GM12874 (cell line): ENCODE results near the gene WDR1.

Experiments used
- CTCF ChIP-seq: IDR thresholded peaks from 2 replicates; pipeline ENCODE4 v1.5.1; 2011; ENCODE audit warnings: low read depth, mild to moderate bottlenecking, control low read depth, low read length, moderate library complexity; ENCODE audit not compliant: insufficient read depth

Gene WDR1

DNA sequence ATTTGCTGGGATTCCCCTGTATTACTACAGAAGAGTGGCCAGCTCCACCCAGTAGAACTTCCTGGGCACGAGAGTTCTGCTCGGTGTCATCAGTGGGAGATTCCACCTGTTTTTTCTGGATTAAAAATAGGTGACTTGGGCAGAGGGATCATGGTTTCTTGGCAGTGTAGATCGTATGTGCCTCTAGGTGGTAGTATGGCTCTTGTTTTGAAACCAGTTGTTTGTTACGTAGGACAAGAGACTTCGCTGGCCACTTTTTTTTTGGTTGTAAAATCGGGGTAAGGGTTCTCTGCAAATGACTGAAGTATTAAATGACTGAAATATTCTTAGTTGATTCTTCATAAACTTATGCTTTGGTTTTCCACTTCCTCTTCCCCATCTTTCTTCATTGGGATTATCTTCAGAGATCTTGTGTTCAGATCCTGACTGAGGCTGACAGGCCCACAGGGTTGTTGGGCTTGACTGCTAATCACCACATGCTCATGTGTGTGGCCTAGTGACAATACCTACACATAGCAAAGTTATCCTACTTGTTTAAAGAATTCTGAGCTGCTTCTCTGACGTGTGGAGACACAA is 43.8 kb upstream of the WDR1 start:
- TF ChIP-seq CTCF = no peak

- no peak for TF ChIP-seq CTCF
Measured at GRCh38 chr4:10159671-10160070, 43.1 kb upstream of the WDR1 start.

GRCh38 chr4:10158333-10158942 is 41.8 kb upstream of the WDR1 start:
- no peak for TF ChIP-seq CTCF

GRCh38 chr4:10157478-10158332 is 41.1 kb upstream of the WDR1 start:
- TF ChIP-seq CTCF = peak; percentile 73

DNA sequence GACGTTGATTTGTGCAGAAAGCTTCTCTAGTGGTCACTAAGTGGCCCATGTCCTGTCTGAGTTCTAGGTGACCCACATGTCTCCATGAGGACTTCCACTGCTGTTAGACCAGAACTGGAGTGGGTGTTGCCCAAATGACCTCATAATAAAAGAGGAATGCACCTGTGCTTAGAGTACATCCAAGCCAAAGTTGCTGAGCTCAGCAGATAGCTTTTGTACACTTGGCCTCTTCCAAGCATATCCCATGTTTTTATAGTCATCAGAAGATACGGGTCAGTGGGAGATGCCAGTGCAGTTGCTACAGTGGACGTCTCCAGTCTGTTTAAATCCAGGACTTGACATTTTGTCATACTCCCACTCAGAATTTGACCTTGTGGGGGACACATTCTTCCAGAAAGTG is 37.6 kb upstream of the WDR1 start:
- no peak for TF ChIP-seq CTCF

DNA sequence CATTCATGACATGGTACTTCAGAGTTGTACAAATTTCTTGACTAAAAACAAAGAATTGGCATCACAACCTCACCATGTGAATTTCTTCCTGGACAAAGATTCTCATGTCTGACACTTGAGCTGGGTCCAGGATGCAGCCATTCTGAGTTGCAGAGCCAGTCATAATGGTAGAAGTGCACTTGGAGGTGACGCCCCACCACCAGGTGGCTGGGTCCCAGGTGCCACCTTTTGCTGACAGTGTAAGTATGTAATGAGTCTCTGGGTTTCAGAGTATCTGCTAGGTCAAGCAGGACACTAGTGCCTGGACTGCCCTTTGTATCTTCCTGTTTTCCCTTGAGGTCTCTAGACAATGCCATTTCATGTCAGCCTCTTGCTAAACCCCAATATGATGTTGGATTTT is 36.6 kb upstream of the WDR1 start:
- no peak for TF ChIP-seq CTCF

DNA sequence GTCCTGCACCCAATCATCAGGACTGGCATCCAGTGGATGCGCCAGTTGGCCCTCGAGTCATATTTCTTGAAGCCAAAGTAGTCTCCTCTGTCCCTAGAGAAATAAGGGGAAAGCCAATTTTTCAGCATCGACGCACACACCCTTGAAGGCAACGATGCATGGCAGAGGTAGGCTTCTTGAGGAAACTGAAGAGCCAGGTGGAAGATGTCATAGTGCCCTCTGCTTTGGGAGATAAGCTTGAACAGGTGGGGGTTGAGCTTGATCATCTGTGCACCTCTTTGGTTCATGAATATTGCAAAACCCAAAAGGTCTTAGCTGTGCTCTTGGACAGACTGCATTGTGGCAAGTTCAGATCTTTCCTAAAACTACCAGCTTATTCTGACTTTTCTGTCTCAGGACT is 34.6 kb upstream of the WDR1 start:
- no peak for TF ChIP-seq CTCF
